ENCODE results near the gene HSPA14. TPM values are rescaled to one million over a fixed set of nuclear protein-coding genes. Genes with fewer than 3 reads are reported as not detected.
A peak's percentile ranks its signal among the peaks of the same experiment; 100 is the strongest.

Gene HSPA14
- total RNA-seq, 1 experiment from 2014 or later = 15.9 TPM

DNA sequence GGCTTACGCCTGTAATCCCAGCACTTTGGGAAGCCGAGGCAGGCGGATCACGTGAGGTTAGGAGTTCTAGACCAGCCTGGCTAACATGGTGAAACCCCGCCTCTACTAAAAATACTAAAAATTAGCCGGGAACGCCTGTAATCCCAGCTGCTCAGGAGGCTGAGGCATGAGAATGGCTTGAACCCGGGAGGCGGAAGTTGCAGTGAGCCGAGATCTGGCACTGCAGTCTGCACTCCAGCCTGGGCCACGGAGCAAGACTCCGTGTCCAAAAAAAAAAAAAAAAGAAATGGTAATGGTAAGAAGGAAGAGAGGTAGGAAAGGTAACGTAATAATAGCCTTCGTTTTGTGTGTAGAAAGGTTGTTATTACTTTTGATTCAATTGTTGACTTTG is 1.2 kb downstream of the HSPA14 start:
- intact Hi-C loops (cut with micrococcal nuclease; ENCODE audit: unreplicated experiment) = no loop called here
- BruUV-seq (replicated peaks) = no TSS peak
- DNase-seq (ENCODE audit: low read depth, low spot score) (no peak), ATAC-seq (no peak)
- no peaks in the 10 kb centered on the region for H3K27me3 ChIP-seq (ENCODE audit: control insufficient read depth, insufficient read depth, low read length)
- TF ChIP-seq SIN3A (IDR thresholded peaks at IDR 0.05; ENCODE audit: borderline replicate concordance, insufficient read depth, low read depth, low read length) (no peak), TCF7L2 (IDR thresholded peaks at IDR 0.05; ENCODE audit: low read depth, low read length) (no peak), POLR2AphosphoS5 (IDR thresholded peaks at IDR 0.05; ENCODE audit: low read depth, low read length) (no peak)
- TF ChIP-seq, protein P1, sequence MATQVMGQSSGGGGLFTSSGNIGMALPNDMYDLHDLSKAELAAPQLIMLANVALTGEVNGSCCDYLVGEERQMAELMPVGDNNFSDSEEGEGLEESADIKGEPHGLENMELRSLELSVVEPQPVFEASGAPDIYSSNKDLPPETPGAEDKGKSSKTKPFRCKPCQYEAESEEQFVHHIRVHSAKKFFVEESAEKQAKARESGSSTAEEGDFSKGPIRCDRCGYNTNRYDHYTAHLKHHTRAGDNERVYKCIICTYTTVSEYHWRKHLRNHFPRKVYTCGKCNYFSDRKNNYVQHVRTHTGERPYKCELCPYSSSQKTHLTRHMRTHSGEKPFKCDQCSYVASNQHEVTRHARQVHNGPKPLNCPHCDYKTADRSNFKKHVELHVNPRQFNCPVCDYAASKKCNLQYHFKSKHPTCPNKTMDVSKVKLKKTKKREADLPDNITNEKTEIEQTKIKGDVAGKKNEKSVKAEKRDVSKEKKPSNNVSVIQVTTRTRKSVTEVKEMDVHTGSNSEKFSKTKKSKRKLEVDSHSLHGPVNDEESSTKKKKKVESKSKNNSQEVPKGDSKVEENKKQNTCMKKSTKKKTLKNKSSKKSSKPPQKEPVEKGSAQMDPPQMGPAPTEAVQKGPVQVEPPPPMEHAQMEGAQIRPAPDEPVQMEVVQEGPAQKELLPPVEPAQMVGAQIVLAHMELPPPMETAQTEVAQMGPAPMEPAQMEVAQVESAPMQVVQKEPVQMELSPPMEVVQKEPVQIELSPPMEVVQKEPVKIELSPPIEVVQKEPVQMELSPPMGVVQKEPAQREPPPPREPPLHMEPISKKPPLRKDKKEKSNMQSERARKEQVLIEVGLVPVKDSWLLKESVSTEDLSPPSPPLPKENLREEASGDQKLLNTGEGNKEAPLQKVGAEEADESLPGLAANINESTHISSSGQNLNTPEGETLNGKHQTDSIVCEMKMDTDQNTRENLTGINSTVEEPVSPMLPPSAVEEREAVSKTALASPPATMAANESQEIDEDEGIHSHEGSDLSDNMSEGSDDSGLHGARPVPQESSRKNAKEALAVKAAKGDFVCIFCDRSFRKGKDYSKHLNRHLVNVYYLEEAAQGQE (IDR thresholded peaks at IDR 0.05; ENCODE audit: insufficient read depth in 1 of 2, low read depth in 2 of 2, low read length in 1 of 2) = no peak
- TF ChIP-seq, protein P2, sequence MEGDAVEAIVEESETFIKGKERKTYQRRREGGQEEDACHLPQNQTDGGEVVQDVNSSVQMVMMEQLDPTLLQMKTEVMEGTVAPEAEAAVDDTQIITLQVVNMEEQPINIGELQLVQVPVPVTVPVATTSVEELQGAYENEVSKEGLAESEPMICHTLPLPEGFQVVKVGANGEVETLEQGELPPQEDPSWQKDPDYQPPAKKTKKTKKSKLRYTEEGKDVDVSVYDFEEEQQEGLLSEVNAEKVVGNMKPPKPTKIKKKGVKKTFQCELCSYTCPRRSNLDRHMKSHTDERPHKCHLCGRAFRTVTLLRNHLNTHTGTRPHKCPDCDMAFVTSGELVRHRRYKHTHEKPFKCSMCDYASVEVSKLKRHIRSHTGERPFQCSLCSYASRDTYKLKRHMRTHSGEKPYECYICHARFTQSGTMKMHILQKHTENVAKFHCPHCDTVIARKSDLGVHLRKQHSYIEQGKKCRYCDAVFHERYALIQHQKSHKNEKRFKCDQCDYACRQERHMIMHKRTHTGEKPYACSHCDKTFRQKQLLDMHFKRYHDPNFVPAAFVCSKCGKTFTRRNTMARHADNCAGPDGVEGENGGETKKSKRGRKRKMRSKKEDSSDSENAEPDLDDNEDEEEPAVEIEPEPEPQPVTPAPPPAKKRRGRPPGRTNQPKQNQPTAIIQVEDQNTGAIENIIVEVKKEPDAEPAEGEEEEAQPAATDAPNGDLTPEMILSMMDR (IDR thresholded peaks at IDR 0.05) = no peak
- ChIA-PET POLR2A (no interaction called here), CTCF (no interaction called here)
- H3K4me3 ChIP-seq (ENCODE audit: low read depth in 2 of 2, low read length in 2 of 2) = peak overlapping the region; percentile 79 to 94
- H3K36me3 ChIP-seq (ENCODE audit: control insufficient read depth, insufficient read depth, low read length) = peaks cover 31% of the 10 kb centered on the region
- H3K27ac ChIP-seq (ENCODE audit: low read length) = peak overlapping the region; percentile 86
- H3K4me1 ChIP-seq (ENCODE audit: control insufficient read depth, insufficient read depth, low read length) = no peaks in the 10 kb centered on the region; the same call in 1 of the 2 replicates
- H3K9me3 ChIP-seq (ENCODE audit: control insufficient read depth, insufficient read depth, low read depth, low read length) = no peaks in the 10 kb centered on the region
- in situ Hi-C loops (cut with HindIII; ENCODE audit: low pct_unique_long_range_greater_than_20kb, low sequenced_read_pairs) = no loop called here

DNA sequence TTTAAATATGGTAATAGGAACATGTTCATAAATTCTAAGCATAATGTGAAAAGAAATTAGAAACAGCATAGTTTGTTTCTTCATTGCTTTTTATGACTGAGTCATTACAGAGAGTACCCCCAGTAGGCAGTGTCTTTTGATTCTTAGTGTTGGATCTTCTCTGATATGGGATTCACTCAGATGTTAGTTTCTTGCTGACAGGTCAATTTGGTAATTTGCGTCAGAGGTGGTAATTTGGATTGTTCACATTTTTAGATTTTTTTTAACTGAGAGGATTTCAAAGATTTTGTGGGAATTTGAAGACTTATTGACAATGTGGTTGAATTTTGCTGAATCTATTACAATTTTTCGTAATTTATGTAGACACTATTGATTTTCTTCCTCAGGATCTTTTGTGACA is 2.1 kb downstream of the HSPA14 start:
- DNase-seq (ENCODE audit: low read depth, low spot score) (no peak), ATAC-seq (no peak)
- Histone ChIP-seq H3K27me3 (ENCODE audit: control insufficient read depth, insufficient read depth, low read length) (no peaks in the 10 kb centered on the region), H3K27ac (ENCODE audit: low read length) (no peak overlapping the region), H3K4me1 (ENCODE audit: control insufficient read depth, insufficient read depth, low read length) (no peaks in the 10 kb centered on the region; the same call in 1 of the 2 replicates), H3K36me3 (ENCODE audit: control insufficient read depth, insufficient read depth, low read length) (peaks cover 31% of the 10 kb centered on the region), H3K9me3 (ENCODE audit: control insufficient read depth, insufficient read depth, low read depth, low read length) (no peaks in the 10 kb centered on the region), H3K4me3 (ENCODE audit: low read depth in 2 of 2, low read length in 2 of 2) (no peak overlapping the region)
- BruUV-seq (replicated peaks) = no TSS peak
- TF ChIP-seq, protein P1 (IDR thresholded peaks at IDR 0.05; ENCODE audit: insufficient read depth in 1 of 2, low read depth in 2 of 2, low read length in 1 of 2) = no peak
- TF ChIP-seq, protein P2 (IDR thresholded peaks at IDR 0.05) = no peak
- no peak for TF ChIP-seq SIN3A (IDR thresholded peaks at IDR 0.05; ENCODE audit: borderline replicate concordance, insufficient read depth, low read depth, low read length)
- no peak for TF ChIP-seq TCF7L2 (IDR thresholded peaks at IDR 0.05; ENCODE audit: low read depth, low read length)
- TF ChIP-seq POLR2AphosphoS5 (IDR thresholded peaks at IDR 0.05; ENCODE audit: low read depth, low read length) = no peak
- intact Hi-C loops (cut with micrococcal nuclease; ENCODE audit: unreplicated experiment) = no loop called here
- in situ Hi-C loops (cut with HindIII; ENCODE audit: low pct_unique_long_range_greater_than_20kb, low sequenced_read_pairs) = no loop called here
- POLR2A ChIA-PET = no interaction called here
- CTCF ChIA-PET = no interaction called here
